Caco-2 (cell line): ENCODE measurements around the gene JAG2. TPM values are rescaled to one million over a fixed set of nuclear protein-coding genes. Genes with fewer than 3 reads are reported as not detected.

ENCODE experiments used
- BruUV-seq: library from RNA; stranded (reverse); fragments of 400-500 nt; replicated peaks from 2 replicates; lab custom pipeline; 2021; lab: Mats Ljungman, UMichigan
- CTCF ChIA-PET: fragments of 300-600 bp; sonication (Branson Sonifier 250); formaldehyde crosslinking; loops from one replicate; lab custom pipeline; 2022; ENCODE audit warnings: antibody characterized with exemption; lab: Charles Lee
- POLR2A ChIA-PET: fragments of 300-600 bp; sonication (Branson Sonifier 250); formaldehyde crosslinking; loops from one replicate; lab custom pipeline; 2022; ENCODE audit warnings: antibody characterized with exemption; lab: Charles Lee
- DNase-seq, 2 experiments: peaks; one replicate each; pipeline versions ENCODE4 v3.0.0 to v3.0.0-alpha.2; 2020 to 2022
- H3K27me3 ChIP-seq: replicated peaks from 2 replicates; pipeline ENCODE4 v1.6.0; 2011; ENCODE audit warnings: low read length; ENCODE audit not compliant: control insufficient read depth, insufficient read depth
- H3K36me3 ChIP-seq: 2 replicates; pipeline ENCODE4 v1.5.1; 2011; ENCODE audit warnings: low read length; ENCODE audit not compliant: control insufficient read depth, insufficient read depth
- H3K4me1 ChIP-seq: fragments of 250-450 bp; sonication (Bioruptor Pico); 2 replicates; pipeline ENCODE4 v1.5.1; 2020; ENCODE audit warnings: mild to moderate bottlenecking
- H3K4me3 ChIP-seq: 2 replicates; pipeline ENCODE4 v1.5.1; 2011; ENCODE audit warnings: low read depth, mild to moderate bottlenecking, control low read depth, low read length
- H3K9me3 ChIP-seq: fragments of 250-450 bp; sonication (Bioruptor Pico); 2 replicates; pipeline ENCODE4 v1.5.1; 2020; ENCODE audit warnings: mild to moderate bottlenecking, moderate library complexity
- H3K27ac Mint-ChIP-seq: one replicate; pipeline ENCODE4 v1.8.0; 2022; ENCODE audit warnings: mixed read lengths; ENCODE audit not compliant: unreplicated experiment
- H3K27me3 Mint-ChIP-seq: one replicate; pipeline ENCODE4 v1.8.0; 2022; ENCODE audit warnings: mixed read lengths; ENCODE audit not compliant: insufficient read depth, unreplicated experiment
- H3K36me3 Mint-ChIP-seq: one replicate; pipeline ENCODE4 v1.8.0; 2022; ENCODE audit warnings: mild to moderate bottlenecking, mixed read lengths; ENCODE audit not compliant: insufficient read depth, unreplicated experiment
- H3K4me1 Mint-ChIP-seq: one replicate; pipeline ENCODE4 v1.8.0; 2022; ENCODE audit warnings: low read depth, mixed read lengths; ENCODE audit not compliant: unreplicated experiment
- H3K4me3 Mint-ChIP-seq: one replicate; pipeline ENCODE4 v1.8.0; 2022; ENCODE audit warnings: mild to moderate bottlenecking, moderate library complexity, mixed read lengths; ENCODE audit not compliant: unreplicated experiment
- H3K9me3 Mint-ChIP-seq: one replicate; pipeline ENCODE4 v1.8.0; 2022; ENCODE audit warnings: mixed read lengths; ENCODE audit not compliant: unreplicated experiment
- CTCF ChIP-seq, 2 experiments: fragments of 200-600 bp in 1 of 2; IDR thresholded peaks; 1 replicate in 1 of 2; 2 replicates in 1 of 2; pipeline versions ENCODE4 v1.5.1 to v1.8.0; 2011 to 2022; ENCODE audit warnings: antibody characterized with exemption in 1 of 2, control low read depth in 1 of 2, inconsistent platforms in 1 of 2, low read depth in 1 of 2, low read length in 1 of 2, mild to moderate bottlenecking in 1 of 2, moderate library complexity in 1 of 2; ENCODE audit not compliant: insufficient read depth in 1 of 2, severe bottlenecking in 1 of 2, unreplicated experiment in 1 of 2
- intact Hi-C: fragments of 100-400 bp; cut with micrococcal nuclease; formaldehyde crosslinking; loops from one replicate; pipeline ENCODE4 v1.10.0; 2022; ENCODE audit not compliant: unreplicated experiment
- total RNA-seq: library from RNA; stranded (reverse); gene quantifications from 2 replicates; pipeline ENCODE4 v1.2.3, GENCODE V29; 2022

Gene JAG2
- total RNA-seq, 1 experiment from 2014 or later, result 43.0 TPM

GRCh38 chr14:105141026-105141425 lies 27.6 kb downstream of the JAG2 start:
- ChIA-PET POLR2A (no interaction called here), CTCF (interaction anchor here (0.6 kb wide), 1 partner anchor 67 kb away, joined by 4 read pairs; no protein-coding TSS in a partner anchor)
- no peaks in the 10 kb centered on the region for H3K4me1 Mint-ChIP-seq
- H3K4me3 ChIP-seq, result no peak overlapping the region
- no peaks in the 10 kb centered on the region for H3K36me3 ChIP-seq
- no peak for DNase-seq
- H3K9me3 Mint-ChIP-seq, result no peaks in the 10 kb centered on the region
- no peaks in the 10 kb centered on the region for H3K27me3 ChIP-seq
- H3K27ac Mint-ChIP-seq, result no peak overlapping the region
- intact Hi-C loops, result no loop called here
- peaks cover 13% of the 10 kb centered on the region for H3K36me3 Mint-ChIP-seq
- TF ChIP-seq CTCF (IDR thresholded peaks at IDR 0.05; ENCODE audit: insufficient read depth in 1 of 2, low read depth in 1 of 2, low read length in 1 of 2, severe bottlenecking in 1 of 2, unreplicated experiment in 1 of 2), result no peak
- no peaks in the 10 kb centered on the region for H3K4me1 ChIP-seq
- peaks cover 10% of the 10 kb centered on the region; the same call in 1 of the 2 replicates for H3K9me3 ChIP-seq
- H3K27me3 Mint-ChIP-seq, result no peaks in the 10 kb centered on the region
- H3K4me3 Mint-ChIP-seq, result no peak overlapping the region
- BruUV-seq, result no TSS peak

GRCh38 chr14:105140581-105140980 lies 28.0 kb downstream of the JAG2 start:
- H3K4me1 ChIP-seq, result no peaks in the 10 kb centered on the region
- intact Hi-C loops, result no loop called here
- ChIA-PET POLR2A (no interaction called here), CTCF (interaction anchor here (0.6 kb wide), 2 partner anchors 49 to 68 kb away, joined by 3 to 4 read pairs; no protein-coding TSS in a partner anchor)
- no peaks in the 10 kb centered on the region for H3K27me3 ChIP-seq
- no peak for TF ChIP-seq CTCF (IDR thresholded peaks at IDR 0.05; ENCODE audit: insufficient read depth in 1 of 2, low read depth in 1 of 2, low read length in 1 of 2, severe bottlenecking in 1 of 2, unreplicated experiment in 1 of 2)
- no TSS peak for BruUV-seq
- H3K9me3 ChIP-seq, result peaks cover 10% of the 10 kb centered on the region; the same call in 1 of the 2 replicates
- H3K36me3 ChIP-seq, result no peaks in the 10 kb centered on the region
- peaks cover 13% of the 10 kb centered on the region for H3K36me3 Mint-ChIP-seq
- H3K27me3 Mint-ChIP-seq, result no peaks in the 10 kb centered on the region
- peak in 1 of 2 experiments; percentile 20 for DNase-seq
- H3K9me3 Mint-ChIP-seq, result no peaks in the 10 kb centered on the region
- no peak overlapping the region for H3K27ac Mint-ChIP-seq
- no peak overlapping the region for H3K4me3 ChIP-seq
- no peak overlapping the region for H3K4me3 Mint-ChIP-seq
- no peaks in the 10 kb centered on the region for H3K4me1 Mint-ChIP-seq

DNA sequence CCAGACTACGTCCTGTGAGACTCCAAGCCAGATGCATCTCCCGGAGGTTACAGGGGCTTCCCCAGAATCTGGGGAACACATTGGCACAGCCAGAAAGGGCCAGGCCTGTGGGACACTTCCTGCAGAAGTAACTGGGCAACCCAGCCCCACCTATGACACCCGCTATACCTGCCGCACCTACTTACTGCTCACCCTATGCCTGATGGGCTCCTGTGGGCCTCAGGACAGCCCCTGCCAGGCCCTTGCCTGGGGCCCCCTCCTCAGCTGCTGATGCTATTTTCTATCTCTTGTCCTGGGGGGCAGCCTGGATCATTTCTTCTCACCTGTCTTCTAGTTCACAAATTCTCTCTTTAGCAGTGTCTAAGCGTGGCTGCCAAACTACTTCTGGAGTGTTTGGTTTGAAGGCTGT lies 28.7 kb downstream of the JAG2 start:
- Histone ChIP-seq H3K9me3 (peaks cover 10% of the 10 kb centered on the region; the same call in 1 of the 2 replicates), H3K4me3 (no peak overlapping the region), H3K4me1 (no peaks in the 10 kb centered on the region), H3K36me3 (no peaks in the 10 kb centered on the region), H3K27me3 (no peaks in the 10 kb centered on the region)
- no peak for DNase-seq
- H3K4me3 Mint-ChIP-seq, result no peak overlapping the region
- intact Hi-C loops, result no loop called here
- no peak for TF ChIP-seq CTCF (IDR thresholded peaks at IDR 0.05; ENCODE audit: insufficient read depth in 1 of 2, low read depth in 1 of 2, low read length in 1 of 2, severe bottlenecking in 1 of 2, unreplicated experiment in 1 of 2)
- H3K9me3 Mint-ChIP-seq, result no peaks in the 10 kb centered on the region
- BruUV-seq, result no TSS peak
- H3K36me3 Mint-ChIP-seq, result peaks cover 13% of the 10 kb centered on the region
- no peak overlapping the region for H3K27ac Mint-ChIP-seq
- CTCF ChIA-PET, result no interaction called here
- no peaks in the 10 kb centered on the region for H3K4me1 Mint-ChIP-seq
- no peaks in the 10 kb centered on the region for H3K27me3 Mint-ChIP-seq
- POLR2A ChIA-PET, result no interaction called here
